AG04449 (cell line): ENCODE results near the gene MARCHF3.

Experiments
- CTCF ChIA-PET: fragments of 350-600 bp; formaldehyde crosslinking; extraction: SDS; loops from one replicate; lab custom pipeline; 2021; ENCODE audit warnings: antibody characterized with exemption; lab: Yijun Ruan, JAX
- POLR2A ChIA-PET: fragments of 400-600, 350-600 bp; formaldehyde crosslinking; extraction: SDS; loops from one replicate; lab custom pipeline; 2020; ENCODE audit warnings: antibody characterized with exemption, inconsistent platforms; lab: Yijun Ruan, JAX
- DNase-seq: peaks from one replicate; pipeline ENCODE4 v3.0.0-alpha.2; 2010; ENCODE audit warnings: low read depth, low spot score
- H3K4me3 ChIP-seq: 2 replicates; pipeline ENCODE4 v1.5.1; 2011; ENCODE audit warnings: low read depth, mild to moderate bottlenecking, control low read depth, low read length
- TF ChIP-seq, protein P1 (sequence below): IDR thresholded peaks from one replicate; pipeline ENCODE4 v1.5.1; 2011; ENCODE audit warnings: mild to moderate bottlenecking, moderate library complexity, low read length, control low read depth, inconsistent platforms; ENCODE audit not compliant: insufficient read depth; ENCODE audit errors: missing control alignments

The MARCHF3 gene

DNA sequence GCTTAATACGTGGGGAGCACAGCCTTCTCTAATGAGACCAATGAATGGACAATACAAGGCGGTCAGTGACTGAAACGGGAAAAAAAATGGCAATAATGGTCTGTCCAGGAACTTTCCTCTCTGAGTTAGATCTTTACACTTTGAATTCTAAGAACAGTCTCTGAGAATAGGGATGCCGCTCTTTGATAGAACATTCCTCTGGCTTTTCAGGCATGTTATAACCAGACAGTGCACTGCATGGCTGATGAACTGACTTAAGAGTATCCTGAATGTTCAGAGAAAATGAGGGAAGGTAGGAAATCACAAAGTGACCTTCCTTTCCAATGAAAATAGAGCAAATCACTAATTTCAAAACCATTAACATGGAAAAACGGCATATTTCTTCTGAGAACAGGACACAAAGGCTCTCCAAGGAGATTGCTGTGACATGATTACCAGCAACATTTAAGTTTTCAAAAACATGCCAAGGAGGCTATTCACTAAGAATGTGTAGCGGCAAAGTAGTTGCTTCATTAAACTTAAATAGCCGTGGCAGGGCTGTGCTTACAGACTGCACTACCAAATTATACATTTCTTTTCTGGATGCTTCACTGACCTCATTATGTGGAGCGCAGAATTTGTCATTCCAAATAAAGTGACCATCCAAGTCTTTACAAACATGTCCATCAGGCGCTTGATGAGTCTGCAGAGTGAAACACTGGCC, 105.9 kb downstream of the MARCHF3 start:
- no peak overlapping the region for H3K4me3 ChIP-seq
- POLR2A ChIA-PET: no interaction called here
- no peak for DNase-seq
- TF ChIP-seq, protein P1, sequence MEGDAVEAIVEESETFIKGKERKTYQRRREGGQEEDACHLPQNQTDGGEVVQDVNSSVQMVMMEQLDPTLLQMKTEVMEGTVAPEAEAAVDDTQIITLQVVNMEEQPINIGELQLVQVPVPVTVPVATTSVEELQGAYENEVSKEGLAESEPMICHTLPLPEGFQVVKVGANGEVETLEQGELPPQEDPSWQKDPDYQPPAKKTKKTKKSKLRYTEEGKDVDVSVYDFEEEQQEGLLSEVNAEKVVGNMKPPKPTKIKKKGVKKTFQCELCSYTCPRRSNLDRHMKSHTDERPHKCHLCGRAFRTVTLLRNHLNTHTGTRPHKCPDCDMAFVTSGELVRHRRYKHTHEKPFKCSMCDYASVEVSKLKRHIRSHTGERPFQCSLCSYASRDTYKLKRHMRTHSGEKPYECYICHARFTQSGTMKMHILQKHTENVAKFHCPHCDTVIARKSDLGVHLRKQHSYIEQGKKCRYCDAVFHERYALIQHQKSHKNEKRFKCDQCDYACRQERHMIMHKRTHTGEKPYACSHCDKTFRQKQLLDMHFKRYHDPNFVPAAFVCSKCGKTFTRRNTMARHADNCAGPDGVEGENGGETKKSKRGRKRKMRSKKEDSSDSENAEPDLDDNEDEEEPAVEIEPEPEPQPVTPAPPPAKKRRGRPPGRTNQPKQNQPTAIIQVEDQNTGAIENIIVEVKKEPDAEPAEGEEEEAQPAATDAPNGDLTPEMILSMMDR: no peak
- CTCF ChIA-PET: no interaction called here

DNA sequence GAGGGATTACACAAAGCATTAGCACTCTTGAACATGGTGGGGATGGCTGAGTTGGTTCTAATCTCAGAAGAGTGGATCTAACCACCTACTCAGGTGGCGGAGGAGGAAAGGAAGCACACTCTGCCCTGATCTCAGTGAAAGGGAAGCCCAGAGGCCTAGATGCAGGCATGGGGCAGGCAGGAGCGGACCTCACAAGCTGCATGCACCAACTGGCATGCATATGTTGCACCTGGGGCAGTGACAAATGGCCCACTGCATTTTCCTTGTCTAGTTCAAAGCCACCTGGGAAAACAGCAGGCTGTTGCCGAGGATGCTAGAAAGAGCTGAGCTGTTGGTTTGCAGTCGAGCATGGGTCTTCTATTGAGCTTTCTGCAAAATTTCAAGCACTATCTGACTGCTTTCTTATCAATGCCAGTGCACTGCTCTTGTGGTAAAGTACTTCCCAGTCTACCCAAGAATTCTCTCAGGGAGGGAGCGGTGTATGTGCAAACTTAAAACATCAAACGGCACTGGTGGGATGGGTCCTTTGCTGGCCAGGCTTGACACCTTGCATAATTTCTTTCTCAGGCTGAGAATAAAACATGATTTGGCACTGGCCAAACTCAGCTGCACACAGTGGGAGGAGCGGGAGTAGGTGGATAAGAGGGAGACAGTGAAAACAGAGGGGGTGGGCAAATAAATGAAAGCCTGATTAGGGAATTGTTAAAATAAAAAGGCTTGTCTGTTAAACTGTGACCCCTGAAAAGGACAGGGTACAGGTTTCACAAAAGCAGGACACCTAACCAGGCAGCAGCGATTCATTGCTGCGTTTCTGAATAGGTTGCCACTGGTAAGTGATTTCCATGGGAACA, 108.9 kb downstream of the MARCHF3 start:
- TF ChIP-seq, protein P1: no peak
- ChIA-PET POLR2A (no interaction called here), CTCF (no interaction called here)
- H3K4me3 ChIP-seq: no peak overlapping the region
- no peak for DNase-seq

DNA sequence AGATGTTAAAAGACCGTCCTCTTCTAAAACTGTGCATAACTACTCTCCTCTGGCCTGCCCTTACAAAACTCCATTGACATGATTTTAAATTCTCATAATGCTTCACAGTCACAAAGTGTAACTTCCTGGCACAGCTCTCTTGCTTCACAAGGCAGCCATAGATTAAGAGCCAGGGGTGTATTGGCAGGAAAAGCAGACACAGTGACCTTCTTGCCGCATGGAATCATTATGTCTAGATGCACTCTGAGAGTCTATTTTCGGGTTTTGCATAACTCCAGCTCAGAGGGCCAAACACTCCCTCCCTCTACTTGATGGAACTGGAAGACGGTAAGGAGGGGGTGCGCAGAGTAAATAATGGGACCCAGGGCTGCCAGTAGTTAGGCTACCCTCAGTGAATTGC, 110.1 kb downstream of the MARCHF3 start:
- TF ChIP-seq, protein P1: no peak
- ChIA-PET POLR2A (no interaction called here), CTCF (no interaction called here)
- no peak for DNase-seq
- H3K4me3 ChIP-seq: no peak overlapping the region

DNA sequence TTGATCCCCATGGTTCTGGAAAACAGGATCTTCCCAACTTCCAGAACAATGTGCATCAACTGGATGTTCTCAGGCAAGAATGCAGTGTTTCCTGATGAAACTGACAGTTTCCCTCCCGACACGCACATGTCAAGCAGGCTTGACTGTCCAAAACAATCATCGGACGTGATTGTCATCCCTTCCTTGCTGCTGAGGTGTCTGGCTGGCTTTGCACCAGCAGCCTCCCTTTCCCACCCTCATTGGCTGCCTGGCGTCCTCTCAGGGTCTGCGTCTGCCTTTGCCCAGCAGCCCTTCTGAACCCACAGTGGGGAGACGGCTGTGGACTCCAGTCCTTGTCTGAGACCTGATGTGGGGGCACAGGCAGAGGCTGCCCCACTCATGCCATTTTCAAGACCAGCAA, 110.8 kb downstream of the MARCHF3 start:
- DNase-seq: no peak
- CTCF ChIA-PET: no interaction called here
- POLR2A ChIA-PET: no interaction called here
- TF ChIP-seq, protein P1: no peak
- no peak overlapping the region for H3K4me3 ChIP-seq

DNA sequence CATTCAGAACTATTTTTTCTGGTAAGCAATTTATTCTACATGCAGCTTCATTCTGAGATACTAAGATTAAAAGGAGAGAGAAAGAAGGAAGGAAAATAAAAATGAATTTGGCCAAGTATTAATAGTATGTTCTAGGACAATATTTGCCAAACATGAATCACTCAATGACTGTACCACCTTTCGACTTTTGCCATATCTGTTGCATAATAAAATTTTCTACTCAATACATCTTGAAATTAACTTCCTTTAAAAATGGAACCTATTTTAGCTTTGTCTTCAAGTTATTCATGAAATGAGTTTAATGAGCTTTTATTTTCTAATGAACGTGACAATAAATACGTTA, 111.8 kb downstream of the MARCHF3 start:
- ChIA-PET POLR2A (no interaction called here), CTCF (no interaction called here)
- TF ChIP-seq, protein P1: no peak
- no peak for DNase-seq
- H3K4me3 ChIP-seq: no peak overlapping the region

DNA sequence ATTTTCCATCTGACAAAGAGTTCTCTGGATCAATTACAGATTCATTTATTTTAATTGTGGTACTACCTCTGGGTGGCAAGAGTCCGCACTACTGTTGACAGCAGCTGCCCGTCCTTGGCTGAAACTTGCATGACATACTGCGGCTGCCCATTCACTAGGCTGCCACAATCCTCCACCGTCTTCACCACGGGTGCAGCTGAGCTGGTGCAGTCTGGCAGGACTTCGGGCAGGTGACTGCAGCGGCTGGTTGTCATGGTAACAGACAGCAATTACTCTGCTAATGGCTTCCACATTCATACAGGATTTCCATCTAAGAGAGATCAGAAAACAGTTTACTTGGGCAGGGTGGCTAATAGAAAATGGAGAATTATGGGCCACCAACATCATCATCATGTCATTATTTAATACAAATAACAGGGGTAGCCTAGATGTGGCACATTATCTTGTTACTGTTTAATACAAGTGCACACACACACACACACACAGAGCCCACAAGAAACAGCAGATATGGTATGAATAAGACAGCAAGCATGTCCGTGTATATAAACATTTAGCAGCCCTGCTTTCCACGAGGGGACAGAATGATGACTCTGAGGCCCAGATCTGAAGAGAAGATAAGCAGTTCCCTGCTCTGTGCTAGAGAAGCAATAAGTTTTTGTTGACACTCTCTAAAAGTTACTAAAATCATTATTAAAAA, 112.3 kb downstream of the MARCHF3 start:
- no peak overlapping the region for H3K4me3 ChIP-seq
- TF ChIP-seq, protein P1: no peak
- POLR2A ChIA-PET: no interaction called here
- CTCF ChIA-PET: no interaction called here
- DNase-seq: no peak
